Naive thymus-derived CD8-positive, alpha-beta T cell (primary cell): ENCODE data around the gene WDR81. TPM values are rescaled to one million over a fixed set of nuclear protein-coding genes. Genes with fewer than 3 reads are reported as not detected.
A peak's percentile ranks its signal among the peaks of the same experiment; 100 is the strongest.
"Not testable (repeated sequence)": the region's sequence is repeated elsewhere in the genome, so short reads cannot be mapped to it uniquely, and the experiment has no call there.

Experiments used
- ATAC-seq, 2 donors: fragments of 150-1000 bp; cut with Tn5 transposase in 1 of 2; sonication (Bioruptor Pico), chemical (Tn5 transposase) in 1 of 2; 1 replicate in 1 of 2; 2 replicates in 1 of 2; pipeline ENCODE4 v1.10.0; 2021; ENCODE audit warnings: mild to moderate bottlenecking in 2 of 2, moderate library complexity in 2 of 2
- POLR2A ChIA-PET: fragments of 350-600 bp; sonication (Branson Sonifier 250); formaldehyde crosslinking; loops from one replicate; lab custom pipeline; 2021; ENCODE audit warnings: antibody characterized with exemption; lab: Charles Lee
- DNase-seq, 10 donors: peaks; one replicate each; pipeline versions ENCODE4 v3.0.0 to v3.0.0-alpha.2; 2020 to 2022
- H3K27ac Mint-ChIP-seq, 10 donors: one replicate each; pipeline ENCODE4 v1.8.0; 2020 to 2022; ENCODE audit warnings: mild to moderate bottlenecking in 10 of 10, mixed read lengths in 10 of 10, moderate library complexity in 4 of 10, inconsistent platforms in 1 of 10
- H3K27me3 Mint-ChIP-seq, 5 donors: one replicate each; pipeline ENCODE4 v1.8.0; 2021 to 2022; ENCODE audit warnings: mixed read lengths in 5 of 5
- H3K36me3 Mint-ChIP-seq, 3 donors: one replicate each; pipeline ENCODE4 v1.8.0; 2020 to 2022; ENCODE audit warnings: mixed read lengths in 3 of 3, mild to moderate bottlenecking in 2 of 3, inconsistent platforms in 1 of 3
- H3K4me1 Mint-ChIP-seq, 4 donors: one replicate each; pipeline ENCODE4 v1.8.0; 2021 to 2022; ENCODE audit warnings: mixed read lengths in 4 of 4
- H3K4me3 Mint-ChIP-seq, 10 donors: one replicate each; pipeline ENCODE4 v1.8.0; 2020 to 2022; ENCODE audit warnings: mild to moderate bottlenecking in 10 of 10, mixed read lengths in 10 of 10, moderate library complexity in 6 of 10, inconsistent platforms in 1 of 10
- H3K9me3 Mint-ChIP-seq, 9 donors: one replicate each; pipeline ENCODE4 v1.8.0; 2020 to 2022; ENCODE audit warnings: mixed read lengths in 9 of 9, mild to moderate bottlenecking in 3 of 9, inconsistent platforms in 1 of 9, moderate library complexity in 1 of 9
- polyA plus RNA-seq, 3 donors: library from polyadenylated mRNA; unstranded; fragments of 300-500 nt; fragmentation: Illumina TruSeq; gene quantifications; one replicate each; pipeline ENCODE4 v1.2.3, GENCODE V29; 2021
- total RNA-seq, 8 experiments: library from RNA in 2 of 8; stranded (reverse) in 2 of 8; gene quantifications; one replicate each; pipeline ENCODE4 v1.2.3 and lab custom pipeline; 2021 to 2026

Gene WDR81
- total and polyA plus RNA-seq, 5 experiments from 2014 or later: 6.8 to 50.7 (median 20.6) TPM

DNA sequence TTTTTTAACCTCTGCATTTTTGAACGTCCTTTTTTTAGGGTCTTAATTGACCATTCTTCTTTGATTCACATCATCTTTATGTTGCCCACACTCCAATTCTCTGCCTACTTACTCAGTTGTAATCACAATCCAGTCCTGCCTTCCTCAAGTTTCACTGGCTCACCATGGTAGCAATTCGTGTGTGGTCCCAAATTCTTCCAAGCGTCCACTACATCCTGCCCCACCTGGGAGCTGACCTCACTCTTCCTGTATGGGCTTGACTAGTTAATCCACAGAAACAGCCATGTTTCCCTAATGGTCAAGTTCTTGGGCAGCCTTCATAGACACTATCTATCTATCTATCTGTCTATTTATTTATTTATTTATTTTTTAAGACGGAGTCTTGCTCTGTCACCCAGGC lies 21.4 kb upstream of the WDR81 start:
- H3K27me3 Mint-ChIP-seq: peaks cover 6 to 39% (median 21%) of the 10 kb centered on the region in 5 donors
- H3K9me3 Mint-ChIP-seq: no peaks in the 10 kb centered on the region
- DNase-seq: no peak
- H3K4me3 Mint-ChIP-seq: no peak overlapping the region
- ATAC-seq: no peak
- POLR2A ChIA-PET: no interaction called here
- H3K36me3 Mint-ChIP-seq: no peaks in the 10 kb centered on the region
- no peak overlapping the region for H3K27ac Mint-ChIP-seq
- peaks cover 0 to 3% (median 0%) of the 10 kb centered on the region in 4 donors for H3K4me1 Mint-ChIP-seq

DNA sequence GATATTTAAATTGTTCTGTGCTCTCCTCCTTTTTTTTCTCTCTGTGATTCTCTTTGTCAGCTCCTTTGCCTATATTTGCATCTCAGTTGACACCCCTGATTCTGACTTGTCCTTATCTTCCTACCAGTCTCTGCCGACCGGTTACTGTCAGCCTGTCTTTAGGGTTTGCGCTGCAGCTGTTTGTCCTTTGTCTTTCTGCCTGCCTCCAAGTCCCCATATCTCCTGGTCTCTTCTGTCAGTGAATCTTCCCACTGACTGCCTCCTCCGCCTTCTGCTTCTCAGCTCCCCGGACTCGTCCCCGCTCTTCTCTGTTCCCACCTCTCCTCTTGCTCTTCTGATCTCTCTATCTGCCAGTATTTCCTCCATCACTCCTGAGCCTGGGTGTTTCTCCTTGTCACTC lies 19.5 kb upstream of the WDR81 start:
- POLR2A ChIA-PET: interaction anchor here (1.1 to 1.4 kb wide), 2 partner anchors 9 to 21 kb away, joined by 3 to 7 read pairs; no protein-coding TSS in a partner anchor
- DNase-seq: no peak
- no peaks in the 10 kb centered on the region for H3K9me3 Mint-ChIP-seq
- peaks cover 6 to 48% (median 21%) of the 10 kb centered on the region in 5 donors for H3K27me3 Mint-ChIP-seq
- peaks cover 0 to 8% (median 3%) of the 10 kb centered on the region in 4 donors for H3K4me1 Mint-ChIP-seq
- peak overlapping the region in 1 of 10 donors; percentile 63 for H3K27ac Mint-ChIP-seq
- no peak overlapping the region for H3K4me3 Mint-ChIP-seq
- no peaks in the 10 kb centered on the region for H3K36me3 Mint-ChIP-seq
- ATAC-seq: no peak

DNA sequence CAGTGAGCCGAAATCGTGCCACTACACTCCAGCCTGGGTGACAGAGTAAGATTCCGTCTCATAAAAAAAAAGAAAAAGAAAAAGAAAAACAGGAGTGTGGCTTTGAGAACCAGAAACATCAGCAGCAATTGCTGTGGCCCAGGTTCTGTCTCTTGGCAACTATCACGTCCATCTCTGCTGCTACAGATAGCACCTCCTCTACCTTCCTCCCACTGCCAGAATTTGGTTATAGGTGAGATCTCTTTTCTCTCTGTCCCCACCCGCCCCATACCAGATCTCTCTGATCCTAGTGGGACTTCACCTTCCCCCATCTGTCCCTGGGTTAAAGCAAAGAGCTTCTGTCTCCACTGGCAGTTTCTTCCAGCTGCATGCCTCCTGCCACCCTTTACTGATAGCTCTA lies 17.4 kb upstream of the WDR81 start:
- POLR2A ChIA-PET: no interaction called here
- ATAC-seq (no peak), DNase-seq (no peak)
- Mint-ChIP-seq H3K27ac (peak overlapping the region in 2 of 10 donors; percentile 43 to 70), H3K4me3 (no peak overlapping the region), H3K9me3 (no peaks in the 10 kb centered on the region), H3K4me1 (peaks cover 8 to 24% (median 15%) of the 10 kb centered on the region in 4 donors), H3K27me3 (peaks cover 6 to 48% (median 30%) of the 10 kb centered on the region in 5 donors), H3K36me3 (no peaks in the 10 kb centered on the region)

DNA sequence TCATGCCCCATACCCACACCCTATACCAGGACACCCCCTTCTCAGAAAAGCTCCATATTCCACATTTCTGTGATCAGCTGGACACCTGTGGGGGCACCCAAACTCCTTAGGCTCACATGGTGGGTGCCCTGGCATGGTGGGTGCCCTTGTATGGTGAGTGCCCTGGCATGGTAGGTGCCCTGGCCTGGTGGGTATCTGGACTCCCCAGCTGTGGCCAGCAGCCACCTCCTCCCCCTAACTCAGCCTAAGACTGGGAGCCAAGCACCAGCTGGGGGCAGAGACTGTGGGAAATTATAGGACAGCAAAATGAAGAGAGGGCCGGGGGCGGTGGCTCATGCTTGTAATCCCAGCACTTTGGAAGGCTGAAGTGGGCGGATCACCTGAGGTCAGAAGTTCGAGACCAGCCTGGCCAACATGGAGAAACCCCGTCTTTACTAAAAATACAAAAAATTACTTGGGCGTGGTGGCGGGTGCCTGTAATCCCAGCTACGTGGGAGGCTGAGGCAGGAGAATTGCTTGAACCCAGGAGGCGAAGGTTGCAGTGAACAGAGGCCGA lies 15.6 kb upstream of the WDR81 start:
- peaks cover 6 to 41% (median 31%) of the 10 kb centered on the region in 5 donors for H3K27me3 Mint-ChIP-seq
- DNase-seq, H3K9me3 Mint-ChIP-seq, ATAC-seq, H3K36me3 Mint-ChIP-seq: not testable (repeated sequence)
- peak overlapping the region in 2 of 10 donors; percentile 37 to 46 for H3K27ac Mint-ChIP-seq
- POLR2A ChIA-PET: interaction anchor here (0.5 to 1.0 kb wide), 4 partner anchors 9 to 120 kb away, joined by 3 to 6 read pairs (median 3); partner anchors contain the start of gene SMYD4
- H3K4me3 Mint-ChIP-seq: peak overlapping the region in 8 of 10 donors; percentile 39 to 79 (median 61)
- peaks cover 8 to 27% (median 15%) of the 10 kb centered on the region in 4 donors for H3K4me1 Mint-ChIP-seq

DNA sequence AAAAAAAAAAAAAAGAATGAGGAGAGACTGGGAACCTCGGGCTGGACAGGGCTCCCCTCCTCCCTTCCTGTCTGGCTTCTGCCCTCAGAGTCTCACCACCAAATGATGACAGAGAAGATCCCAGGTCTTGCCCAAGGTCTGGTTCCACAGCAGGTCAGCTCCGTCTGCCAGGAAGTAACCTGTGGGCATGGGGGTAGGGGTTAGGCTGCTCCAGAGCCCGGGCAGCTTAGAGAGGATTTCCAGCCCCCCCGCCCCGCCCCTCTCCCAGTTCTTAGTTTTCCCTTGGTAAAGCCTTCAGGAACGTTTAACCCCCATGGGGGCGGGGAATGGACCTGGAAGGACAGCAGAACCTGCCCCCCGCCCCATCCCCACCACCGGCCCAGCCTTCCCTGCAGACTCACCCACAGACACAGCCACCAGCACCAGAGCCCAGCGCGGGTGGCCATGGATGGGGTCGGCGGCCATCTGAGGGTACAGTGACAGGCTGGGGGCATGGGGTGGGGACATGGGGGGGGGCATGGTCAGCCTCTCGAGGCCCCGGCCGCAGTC lies 15.0 kb upstream of the WDR81 start:
- ATAC-seq: peak; percentile 19 to 20
- no peak for DNase-seq
- Mint-ChIP-seq H3K4me1 (peaks cover 8 to 27% (median 18%) of the 10 kb centered on the region in 4 donors), H3K36me3 (no peaks in the 10 kb centered on the region), H3K27ac (no peak overlapping the region), H3K4me3 (peak overlapping the region in 8 of 10 donors; percentile 23 to 79 (median 52)), H3K27me3 (peaks cover 7 to 47% (median 29%) of the 10 kb centered on the region in 5 donors), H3K9me3 (no peaks in the 10 kb centered on the region)
- POLR2A ChIA-PET: interaction anchor here (0.6 to 1.0 kb wide), 3 partner anchors 42 to 120 kb away, joined by 3 to 6 read pairs (median 3); partner anchors contain the start of gene SMYD4

DNA sequence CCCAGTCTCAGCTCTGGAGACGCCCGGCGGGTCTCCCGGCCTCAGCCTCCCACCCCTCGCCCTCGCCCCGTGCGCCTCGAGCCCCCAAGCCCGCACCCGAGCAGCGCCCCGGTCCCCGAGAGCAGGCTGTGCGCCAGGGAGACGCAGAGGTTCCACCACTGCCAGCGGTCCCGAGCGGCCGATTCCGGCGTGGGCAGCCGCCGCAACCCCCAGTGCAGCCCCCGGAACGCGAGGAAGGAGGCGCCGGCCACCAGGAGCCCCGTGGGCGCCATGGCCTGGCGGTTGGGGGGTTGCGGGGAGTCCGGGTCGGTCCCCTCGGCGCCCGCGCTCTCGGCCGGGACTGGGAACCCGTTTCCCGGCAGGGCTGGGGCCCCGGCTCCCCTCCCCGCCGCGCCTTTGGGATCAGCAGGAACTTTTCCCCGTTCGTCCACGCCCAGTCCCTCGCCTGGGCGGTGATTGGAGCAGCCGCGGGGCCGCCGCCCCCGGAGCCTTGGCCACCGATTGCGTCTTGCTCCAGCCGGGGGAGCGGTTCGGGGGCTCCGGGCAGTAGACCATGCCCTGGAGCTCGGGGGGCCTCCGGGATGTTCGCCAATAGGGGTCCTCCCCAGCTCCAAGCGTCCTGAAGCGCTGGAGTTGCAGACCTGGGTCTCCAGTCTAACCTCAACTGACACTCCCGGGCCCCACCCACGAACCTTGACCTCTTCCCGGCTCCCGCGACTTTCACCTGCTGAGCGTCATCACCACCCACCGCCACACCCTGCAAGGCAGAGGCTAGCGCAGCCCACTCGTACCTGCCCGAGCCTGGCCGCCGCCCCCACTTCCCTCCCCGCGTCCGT lies 14.3 kb upstream of the WDR81 start, which contains the start of gene TLCD2:
TSS of gene TLCD2 (minus strand) at position 407 of the 836 bp plus-strand sequence. CDS start at position 272, 135 bp downstream.
- DNase-seq (peak in 2 of 10 donors; percentile 13 to 25), ATAC-seq (peak; percentile 56 to 57)
- Mint-ChIP-seq H3K4me3 (peak within 1 kb of the TSS; percentile 56 to 83 (median 74)), H3K9me3 (no peaks in the 10 kb centered on the region), H3K27me3 (peaks cover 5 to 48% (median 26%) of the 10 kb centered on the region in 5 donors), H3K27ac (peak within 1 kb of the TSS in 6 of 10 donors; percentile 14 to 66 (median 32)), H3K36me3 (no peaks in the 10 kb centered on the region), H3K4me1 (peaks cover 8 to 32% (median 24%) of the 10 kb centered on the region in 4 donors)
- POLR2A ChIA-PET: interaction anchor here (1.6 kb wide), 1 partner anchor 26 kb away, joined by 5 read pairs; no protein-coding TSS in a partner anchor

DNA sequence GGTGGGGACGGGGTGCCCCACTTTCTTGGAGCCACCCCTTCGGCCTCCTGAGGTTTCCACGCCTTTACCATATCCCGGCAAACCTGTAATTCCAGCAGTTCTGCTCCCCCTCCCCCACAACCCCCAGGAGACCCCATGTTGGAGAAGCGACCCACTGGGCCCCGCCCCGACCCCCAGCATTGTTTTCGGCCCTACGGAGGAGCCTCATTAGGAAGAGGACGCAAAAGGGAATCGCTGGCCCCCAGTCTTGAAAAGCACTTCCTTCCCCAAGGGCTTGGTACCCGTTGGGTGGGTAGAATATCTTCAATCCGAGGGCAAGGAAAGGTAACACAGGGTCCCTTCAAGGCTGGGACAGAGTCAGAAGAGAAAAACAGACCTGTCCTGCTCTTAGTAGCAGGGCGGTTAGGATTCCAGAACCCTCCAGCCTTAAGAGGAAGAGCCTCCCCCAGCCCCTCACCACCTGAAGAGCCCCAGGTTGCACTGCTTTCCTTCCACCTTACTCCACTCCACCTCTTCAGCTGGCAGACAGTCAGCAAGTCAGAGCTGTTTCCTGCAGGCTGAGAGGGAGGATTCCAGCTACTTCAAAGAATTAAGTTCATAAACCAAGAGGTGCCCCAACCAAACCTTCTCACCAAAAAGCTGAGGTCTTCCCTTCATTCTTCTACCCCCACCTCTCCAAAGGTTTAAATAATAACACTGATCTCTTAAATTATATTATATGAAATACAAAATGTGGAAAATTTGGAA lies 13.5 kb upstream of the WDR81 start:
- DNase-seq: peak in 2 of 10 donors; percentile 28 to 39
- H3K9me3 Mint-ChIP-seq: no peaks in the 10 kb centered on the region
- H3K36me3 Mint-ChIP-seq: no peaks in the 10 kb centered on the region
- peaks cover 3 to 40% (median 21%) of the 10 kb centered on the region in 5 donors for H3K27me3 Mint-ChIP-seq
- peak overlapping the region in 5 of 10 donors; percentile 14 to 66 (median 32) for H3K27ac Mint-ChIP-seq
- peak overlapping the region; percentile 56 to 83 (median 74) for H3K4me3 Mint-ChIP-seq
- POLR2A ChIA-PET: interaction anchor here (0.6 to 1.6 kb wide), 2 partner anchors 19 to 27 kb away, joined by 3 to 5 read pairs; no protein-coding TSS in a partner anchor
- H3K4me1 Mint-ChIP-seq: peaks cover 8 to 32% (median 26%) of the 10 kb centered on the region in 4 donors
- ATAC-seq: peak; percentile 11 to 15

DNA sequence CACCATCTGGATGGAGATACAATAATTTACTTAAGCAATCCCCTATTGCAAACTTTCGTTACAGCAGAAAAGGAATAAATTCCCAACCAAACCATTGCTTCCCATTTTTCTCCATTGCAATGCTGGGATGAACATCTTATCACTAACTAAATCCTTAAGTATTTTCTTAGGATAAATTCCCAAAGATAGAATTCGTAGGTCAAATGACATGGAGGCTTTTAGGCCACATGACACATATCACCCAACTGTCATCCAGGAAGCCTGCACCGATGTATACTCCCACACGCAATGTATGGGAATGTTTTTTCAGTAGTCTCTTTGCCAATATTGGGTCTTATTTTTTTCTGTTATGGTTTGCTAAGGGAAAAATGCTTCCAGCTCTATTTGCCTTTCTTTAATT lies 12.7 kb upstream of the WDR81 start:
- no peaks in the 10 kb centered on the region for H3K36me3 Mint-ChIP-seq
- POLR2A ChIA-PET: interaction anchor here (0.6 to 2.5 kb wide), 2 partner anchors 20 to 28 kb away, joined by 3 to 11 read pairs; no protein-coding TSS in a partner anchor
- H3K9me3 Mint-ChIP-seq: no peaks in the 10 kb centered on the region
- ATAC-seq: no peak
- H3K4me3 Mint-ChIP-seq: peak overlapping the region in 6 of 10 donors; percentile 3 to 75 (median 39)
- H3K27me3 Mint-ChIP-seq: peaks cover 3 to 33% (median 19%) of the 10 kb centered on the region in 5 donors
- H3K27ac Mint-ChIP-seq: peak overlapping the region in 1 of 10 donors; percentile 14
- no peak for DNase-seq
- peaks cover 10 to 36% (median 30%) of the 10 kb centered on the region in 4 donors for H3K4me1 Mint-ChIP-seq

DNA sequence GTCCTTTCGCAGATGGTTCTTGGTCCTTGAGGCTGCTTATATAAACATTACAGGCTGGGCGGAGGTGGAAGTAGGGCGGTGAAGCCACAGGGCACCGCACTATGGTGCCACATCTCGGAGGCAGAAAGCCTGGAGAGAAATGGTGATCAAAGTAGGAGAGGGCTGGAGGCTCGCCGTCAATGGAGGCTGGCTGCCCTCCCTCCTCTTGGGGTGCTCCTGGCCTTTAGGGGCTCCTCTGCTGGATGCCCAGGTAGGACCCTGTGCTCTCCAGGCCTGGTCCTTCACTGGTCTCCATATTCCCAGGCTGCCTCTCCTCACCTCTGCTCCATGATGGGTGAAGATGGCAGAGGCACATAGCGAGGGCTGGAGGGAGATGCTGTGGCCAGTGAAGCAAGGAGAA lies 12.2 kb upstream of the WDR81 start:
- no peaks in the 10 kb centered on the region for H3K36me3 Mint-ChIP-seq
- H3K4me1 Mint-ChIP-seq: peaks cover 14 to 40% (median 35%) of the 10 kb centered on the region in 4 donors
- POLR2A ChIA-PET: interaction anchor here (0.8 to 2.5 kb wide), 2 partner anchors 16 to 28 kb away, joined by 8 to 11 read pairs; no protein-coding TSS in a partner anchor
- H3K9me3 Mint-ChIP-seq: no peaks in the 10 kb centered on the region
- DNase-seq (no peak), ATAC-seq (no peak)
- peak overlapping the region in 3 of 10 donors; percentile 11 to 42 (median 36) for H3K4me3 Mint-ChIP-seq
- H3K27me3 Mint-ChIP-seq: peaks cover 1 to 31% (median 17%) of the 10 kb centered on the region in 5 donors
- H3K27ac Mint-ChIP-seq: peak overlapping the region in 1 of 10 donors; percentile 37

DNA sequence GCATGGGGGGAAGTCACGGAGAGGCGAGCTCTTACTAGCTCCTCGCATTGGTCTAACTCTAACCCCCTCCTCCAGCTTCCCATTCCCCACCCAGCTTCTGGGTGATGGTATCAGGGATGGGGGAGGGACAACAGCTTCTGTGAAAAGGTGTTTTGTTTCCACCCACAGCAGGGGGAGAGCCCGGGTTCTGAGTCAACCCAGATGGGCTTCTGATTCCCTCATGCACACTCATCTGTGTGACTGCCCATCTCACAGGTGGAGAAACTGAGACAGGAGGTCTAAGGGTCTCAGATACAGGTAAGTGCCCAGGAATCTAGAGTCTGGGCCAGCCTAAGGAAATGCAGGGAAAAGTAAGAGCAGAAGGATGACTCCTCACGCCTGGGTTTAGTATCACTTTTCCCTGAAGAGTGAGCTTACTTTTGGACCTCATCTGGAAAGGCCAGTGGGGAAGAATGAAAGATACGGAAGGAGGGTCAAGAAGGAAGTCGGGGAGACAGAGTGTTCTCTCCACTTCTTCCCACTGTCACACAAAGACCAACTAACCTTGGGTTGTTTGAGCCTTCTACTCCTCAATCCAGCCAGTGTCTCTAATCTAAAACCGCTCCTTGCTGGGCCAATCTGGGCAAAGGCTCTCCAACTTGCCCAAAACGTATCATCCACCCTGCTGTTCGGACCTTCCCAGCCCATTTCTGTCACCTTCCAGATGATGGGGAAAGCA lies 11.2 kb upstream of the WDR81 start:
- Mint-ChIP-seq H3K4me1 (peaks cover 18 to 51% (median 43%) of the 10 kb centered on the region in 4 donors), H3K36me3 (no peaks in the 10 kb centered on the region), H3K27me3 (peaks cover 0 to 21% (median 16%) of the 10 kb centered on the region in 5 donors), H3K4me3 (peak overlapping the region in 3 of 10 donors; percentile 20 to 48 (median 48)), H3K27ac (no peak overlapping the region), H3K9me3 (no peaks in the 10 kb centered on the region)
- no peak for ATAC-seq
- POLR2A ChIA-PET: interaction anchor here (0.6 to 2.5 kb wide), 3 partner anchors 9 to 55 kb away, joined by 3 to 11 read pairs (median 3); no protein-coding TSS in a partner anchor
- no peak for DNase-seq
